Midbrain (tissue), 1 donor: Measurements from ENCODE around the gene SPTLC2.
A peak's percentile ranks its signal among the peaks of the same experiment; 100 is the strongest.
"Not testable (repeated sequence)": the region's sequence is repeated elsewhere in the genome, so short reads cannot be mapped to it uniquely, and the experiment has no call there.

ENCODE experiments used
- DNase-seq: peaks from one replicate; lab custom pipeline; 2025; lab: John Stamatoyannopoulos, UW

Gene SPTLC2

GRCh38 chr14:77589099-77589498 lies 27.3 kb downstream of the SPTLC2 start:
- DNase-seq, result no peak

DNA sequence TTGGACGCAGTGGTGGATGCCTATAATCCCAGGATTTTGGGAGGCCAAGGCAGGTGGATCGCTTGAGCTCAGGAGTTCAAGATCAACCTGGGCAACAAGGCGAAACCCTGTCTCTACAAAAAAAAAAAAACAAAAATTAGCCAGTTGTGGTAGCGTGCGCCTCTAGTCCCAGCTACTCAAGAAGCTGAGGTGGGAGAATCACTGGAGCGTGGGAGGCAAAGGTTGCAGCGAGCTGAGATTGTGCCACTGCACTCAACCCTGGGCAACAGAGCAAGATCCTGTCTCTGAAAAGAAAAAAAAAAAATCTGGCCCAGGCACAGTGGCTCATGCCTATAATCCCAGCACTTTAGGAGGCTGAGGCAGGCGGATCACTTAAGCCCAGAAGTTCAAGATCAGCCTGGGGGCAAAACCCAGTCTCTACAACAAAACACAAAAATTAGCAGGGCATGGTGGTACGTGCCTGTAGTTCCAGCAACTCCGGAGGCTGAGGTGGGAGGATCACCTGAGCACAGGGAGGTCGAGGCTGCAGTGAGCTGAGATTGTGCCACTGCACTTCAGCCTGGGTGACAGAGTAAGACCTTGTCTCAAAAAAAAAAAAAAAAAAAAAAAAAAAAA lies 27.9 kb downstream of the SPTLC2 start:
- not testable (repeated sequence) for DNase-seq

GRCh38 chr14:77585385-77585784 lies 31.1 kb downstream of the SPTLC2 start:
- no peak for DNase-seq

- peak; percentile 30 for DNase-seq
Observed at GRCh38 chr14:77584809-77585208, 31.6 kb downstream of the SPTLC2 start.

DNA sequence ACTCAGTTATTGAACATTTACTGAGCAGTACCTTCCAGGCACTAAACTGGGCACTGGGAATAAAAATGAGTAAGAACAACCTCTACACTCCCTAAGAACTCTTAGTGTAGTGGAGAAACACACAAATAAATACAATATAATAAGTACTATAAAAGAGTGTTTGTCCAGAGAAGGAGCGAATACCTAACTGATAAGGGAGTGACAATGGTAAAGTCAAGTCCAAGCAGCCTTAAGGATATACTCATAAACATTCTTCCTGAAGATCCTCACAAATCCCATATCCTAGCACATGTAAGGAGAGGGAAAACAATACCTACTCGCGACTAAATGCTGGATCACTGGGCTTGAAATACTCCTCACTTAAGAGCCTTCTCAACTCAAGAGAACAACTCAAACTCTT lies 32.8 kb downstream of the SPTLC2 start:
- no peak for DNase-seq

- no peak for DNase-seq
Observed at GRCh38 chr14:77582511-77582910, 33.9 kb downstream of the SPTLC2 start.

DNA sequence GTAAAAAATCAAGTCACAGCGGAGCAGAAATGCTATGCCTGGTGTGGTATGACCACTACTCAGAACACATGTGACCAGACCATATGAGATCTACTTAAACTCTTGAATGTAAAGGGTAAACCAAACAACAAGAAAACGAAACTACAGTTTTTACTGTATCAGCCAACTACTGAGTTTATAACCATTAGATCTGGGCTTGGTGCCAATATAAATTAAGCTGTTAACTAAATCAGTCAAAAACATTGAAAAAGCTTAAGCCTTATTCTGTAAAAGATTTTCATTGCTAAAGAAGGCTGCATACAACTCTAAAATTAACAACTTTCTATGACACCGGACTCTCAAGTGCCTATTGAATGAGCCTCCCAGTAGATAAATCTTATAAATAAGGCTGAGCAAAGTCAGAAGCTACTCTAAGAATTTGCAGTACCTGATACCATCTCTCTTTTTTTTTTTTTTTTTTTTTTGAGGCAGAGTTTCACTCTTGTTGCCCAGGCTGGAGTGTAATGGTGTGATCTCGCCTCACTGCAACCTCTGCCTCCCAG lies 35.4 kb downstream of the SPTLC2 start:
- DNase-seq, result no peak

- DNase-seq, result no peak
Observed at GRCh38 chr14:77580477-77580876, 36.0 kb downstream of the SPTLC2 start.

GRCh38 chr14:77579780-77580179 lies 36.7 kb downstream of the SPTLC2 start:
- DNase-seq, result no peak

DNA sequence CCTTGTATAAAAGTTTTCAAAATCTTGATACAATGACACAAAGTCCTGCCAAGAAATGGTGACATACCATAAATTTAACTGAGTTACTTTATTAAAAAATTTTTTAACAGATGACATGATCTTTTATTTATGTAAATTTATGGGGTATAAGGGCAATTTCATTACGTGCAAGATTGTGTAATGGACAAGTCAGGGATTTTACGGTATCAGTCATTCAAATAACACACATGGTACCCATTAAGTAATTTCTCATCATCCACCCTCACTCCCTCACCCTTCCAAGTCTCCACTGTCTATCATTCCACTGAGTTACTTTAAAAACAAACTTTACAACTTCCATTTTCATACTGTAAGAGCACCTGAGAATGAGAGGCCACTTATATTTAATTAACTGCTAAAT lies 37.4 kb downstream of the SPTLC2 start:
- no peak for DNase-seq

DNA sequence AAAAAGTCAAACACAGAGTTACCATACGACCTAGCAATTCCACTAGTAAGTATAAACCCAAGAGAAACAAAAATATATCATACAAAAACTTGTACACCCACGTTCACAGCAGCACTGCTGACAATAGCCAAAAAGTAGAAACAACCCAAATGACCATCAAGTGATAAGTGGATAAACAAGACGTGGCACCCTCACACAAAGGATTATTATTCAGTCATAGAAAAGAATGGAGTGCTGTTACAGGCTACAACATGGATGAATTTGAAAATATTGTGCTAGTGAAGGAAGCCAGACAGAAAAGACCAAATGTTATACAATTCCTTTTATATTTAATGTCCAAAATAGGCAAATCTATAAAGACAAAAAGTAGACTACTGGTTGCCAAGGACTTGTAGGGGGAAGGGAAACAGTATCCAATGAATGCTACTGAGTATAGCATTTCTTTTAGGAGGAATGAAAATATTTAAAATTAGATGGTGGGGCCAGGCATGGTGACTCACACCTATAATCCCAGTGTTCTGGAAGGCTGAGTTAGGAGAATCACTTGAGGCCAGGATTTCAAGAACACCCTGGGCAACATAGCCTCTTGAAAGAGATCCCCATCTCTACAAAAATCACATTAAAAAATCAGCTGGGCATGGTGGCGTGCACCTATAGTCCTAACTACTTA lies 41.9 kb downstream of the SPTLC2 start:
- peak; percentile 37 for DNase-seq

GRCh38 chr14:77573964-77574363 lies 42.5 kb downstream of the SPTLC2 start:
- DNase-seq, result no peak

DNA sequence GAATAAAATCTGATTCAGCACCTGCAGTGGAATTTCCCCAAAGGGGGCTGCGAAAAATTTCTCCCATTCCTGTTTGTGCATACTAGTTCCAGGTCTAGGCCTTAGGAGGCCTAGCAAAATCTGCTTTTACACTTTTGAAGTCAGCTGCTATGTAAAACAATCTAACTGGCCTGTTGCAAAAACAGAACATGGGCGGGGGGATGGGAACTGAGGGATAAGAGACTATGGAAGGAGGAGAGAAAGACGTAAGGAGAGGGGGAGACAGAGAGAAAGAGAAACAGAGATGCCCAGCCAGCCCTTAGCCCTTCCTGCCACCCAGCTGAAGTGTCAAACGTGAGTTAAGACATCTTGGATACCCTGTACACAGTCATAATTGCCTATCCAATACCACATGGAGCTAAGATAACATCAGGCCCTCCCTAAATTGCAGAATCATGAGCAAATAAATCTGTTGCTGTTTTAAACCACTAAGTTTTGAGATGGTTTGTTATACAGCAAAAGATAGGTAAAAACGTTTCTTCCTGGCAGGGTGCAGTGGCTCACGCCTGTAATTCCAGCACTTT lies 45.6 kb downstream of the SPTLC2 start:
- no peak for DNase-seq

DNA sequence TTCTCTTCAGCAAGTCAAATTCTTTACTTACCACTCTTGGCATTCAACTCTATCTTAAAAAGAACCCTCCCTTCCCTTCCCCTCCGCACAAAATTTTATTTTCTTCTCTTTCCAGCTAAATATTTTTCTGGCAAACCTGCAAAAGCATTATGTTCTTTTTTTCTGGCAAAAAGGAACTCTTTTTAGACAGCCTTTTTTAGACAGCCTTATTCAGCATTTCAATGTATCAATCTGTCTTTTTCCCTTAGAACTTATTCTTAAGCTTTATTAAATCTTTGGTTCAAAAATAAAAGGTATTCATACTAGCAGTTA lies 50.5 kb downstream of the SPTLC2 start:
- no peak for DNase-seq

- DNase-seq, result no peak
Observed at GRCh38 chr14:77565289-77565993, 51.0 kb downstream of the SPTLC2 start.

DNA sequence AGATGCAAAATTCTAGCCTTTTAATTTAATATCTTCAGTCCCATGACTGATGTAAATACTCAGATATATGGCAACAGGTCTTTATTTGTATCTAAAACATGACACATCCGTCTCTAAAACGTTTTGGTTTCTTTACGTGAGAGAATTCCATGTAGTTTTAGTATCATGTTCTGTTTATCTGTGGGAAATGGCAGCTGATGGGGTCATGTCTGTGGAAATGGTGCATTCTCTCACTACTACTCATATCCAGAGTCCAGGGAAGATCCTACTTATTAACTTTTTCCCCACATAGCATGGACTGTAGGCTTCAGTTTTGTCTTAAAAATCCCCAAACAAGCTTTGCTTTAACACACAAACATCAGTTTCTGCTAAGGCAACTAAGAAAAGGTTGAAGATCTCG lies 53.8 kb downstream of the SPTLC2 start:
- DNase-seq, result no peak

DNA sequence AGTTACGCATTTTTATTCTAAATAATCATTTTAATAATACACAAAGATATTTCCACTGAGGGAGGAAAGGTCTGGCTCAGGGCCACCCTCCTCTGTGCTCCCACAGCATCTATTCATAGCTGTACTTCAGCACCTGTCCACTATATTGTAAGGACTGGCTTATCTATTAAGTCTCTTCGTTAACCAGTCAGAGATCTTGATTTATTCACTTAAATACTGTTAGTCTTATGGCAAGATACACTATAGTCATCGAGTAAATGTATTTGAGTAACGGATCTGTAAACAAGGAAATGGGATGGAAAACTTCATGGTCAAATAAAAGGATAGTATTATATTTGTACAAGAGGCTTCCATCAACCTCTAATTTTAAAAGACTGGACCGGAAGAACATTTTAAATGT lies 54.6 kb downstream of the SPTLC2 start:
- no peak for DNase-seq

GRCh38 chr14:77559381-77559780 lies 57.1 kb downstream of the SPTLC2 start:
- no peak for DNase-seq

GRCh38 chr14:77557391-77557790 lies 59.0 kb downstream of the SPTLC2 start:
- no peak for DNase-seq

DNA sequence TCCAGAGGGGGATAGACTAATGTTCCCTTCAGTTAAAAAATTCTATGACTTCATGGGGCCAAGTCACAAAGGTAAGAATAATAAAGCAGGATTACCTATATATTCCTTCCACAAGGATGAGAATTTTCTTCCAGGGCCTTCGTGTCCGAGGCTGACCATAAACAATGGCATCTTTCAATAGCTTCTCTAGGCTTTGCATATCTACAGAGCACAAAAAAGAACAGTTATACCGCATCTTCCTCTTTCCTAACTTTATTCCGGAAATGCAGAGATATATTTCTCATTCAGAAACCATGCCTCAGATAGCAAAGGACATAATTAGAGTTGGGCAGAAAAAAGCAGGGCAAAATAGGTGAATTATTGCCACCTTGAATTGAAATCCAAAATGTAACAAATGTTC lies 59.5 kb downstream of the SPTLC2 start:
- peak; percentile 15 for DNase-seq

DNA sequence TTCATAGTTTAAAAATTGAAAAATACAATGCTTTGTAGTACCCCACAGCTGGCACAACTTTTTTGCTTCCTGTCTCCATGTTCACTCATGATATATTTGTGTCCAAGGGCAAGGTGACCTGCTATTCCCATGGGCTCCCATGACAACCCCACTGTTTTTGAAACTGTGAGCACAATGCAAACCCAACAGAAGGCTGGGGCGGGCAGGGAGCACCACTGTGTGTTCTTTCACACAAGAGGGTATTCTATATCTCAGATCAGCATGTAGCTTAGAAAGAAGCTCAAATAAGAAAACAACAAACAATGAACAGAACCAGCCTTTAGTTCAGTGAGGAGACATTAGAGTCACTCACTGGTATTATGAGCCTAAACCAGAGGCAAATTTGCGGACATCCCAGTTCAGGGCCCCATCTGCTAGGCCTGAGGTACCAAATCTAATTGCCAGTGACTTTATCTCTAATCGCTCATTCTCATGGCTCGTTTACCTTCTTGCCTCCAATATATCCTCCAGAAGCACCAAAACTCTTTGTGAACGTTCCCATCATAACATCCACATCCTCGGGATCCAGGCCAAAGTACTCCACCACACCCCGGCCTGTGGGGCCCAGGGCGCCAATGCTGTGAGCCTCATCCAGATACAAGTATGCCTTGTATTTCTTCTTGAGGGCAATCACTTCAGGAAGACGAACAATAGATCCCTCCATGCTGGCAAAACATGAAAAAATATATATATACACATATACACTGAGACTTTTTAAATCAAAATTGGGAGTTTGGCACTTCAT lies 61.4 kb downstream of the SPTLC2 start:
- DNase-seq, result peak; percentile 70

- DNase-seq, result no peak
Observed at GRCh38 chr14:77554207-77554606, 62.2 kb downstream of the SPTLC2 start.
